Gastroesophageal sphincter (tissue), 4 donors: ENCODE measurements around the gene BCL2L11. TPM values are rescaled to one million over a fixed set of nuclear protein-coding genes. Genes with fewer than 3 reads are reported as not detected.

ENCODE experiments used
- ATAC-seq: fragments of 150-250 bp; one replicate; pipeline ENCODE4 v1.9.1; 2016; ENCODE audit warnings: mild to moderate bottlenecking, moderate library complexity
- H3K27ac ChIP-seq, 4 donors: fragments of 200-600 bp; sonication (generic) in 3 of 4; 1 replicate in 3 of 4; 2 replicates in 1 of 4; pipeline ENCODE4 v1.5.1; 2016 to 2019
- H3K27me3 ChIP-seq: fragments of 200-600 bp; sonication (generic); one replicate; pipeline ENCODE4 v1.5.1; 2019
- H3K36me3 ChIP-seq, 2 donors: fragments of 200-600 bp; sonication (generic); one replicate each; pipeline ENCODE4 v1.5.1; 2019; ENCODE audit warnings: control low read depth in 1 of 2
- H3K4me1 ChIP-seq, 3 donors: fragments of 200-600 bp; sonication (generic); 1 replicate in 2 of 3; 2 replicates in 1 of 3; pipeline ENCODE4 v1.5.1; 2016 to 2019; ENCODE audit warnings: control low read depth in 2 of 3
- H3K4me3 ChIP-seq, 2 donors: fragments of 200-600 bp; sonication (generic); one replicate each; pipeline ENCODE4 v1.5.1; 2019; ENCODE audit warnings: mild to moderate bottlenecking in 1 of 2, moderate library complexity in 1 of 2
- H3K9me3 ChIP-seq, 3 donors: fragments of 200-600 bp; sonication (generic); one replicate each; pipeline ENCODE4 v1.5.1; 2017 to 2019; ENCODE audit warnings: control low read depth in 2 of 3
- EP300 ChIP-seq: sonication (generic); formaldehyde crosslinking; IDR thresholded peaks from one replicate; pipeline ENCODE4 v1.6.1; 2017; ENCODE audit warnings: antibody characterized with exemption, mild to moderate bottlenecking
- POLR2A ChIP-seq, 2 donors: fragments of 450-650 bp; IDR thresholded peaks; one replicate each; pipeline ENCODE4 v1.6.1; 2017; ENCODE audit warnings: antibody characterized with exemption in 2 of 2, mild to moderate bottlenecking in 2 of 2, moderate library complexity in 1 of 2
- POLR2AphosphoS5 ChIP-seq: sonication (generic); formaldehyde crosslinking; IDR thresholded peaks from one replicate; pipeline ENCODE4 v1.6.1; 2017; ENCODE audit warnings: antibody characterized with exemption
- WGBS, 2 donors: methylation state at CpG; one replicate each; pipeline ENCODE4 v1.1.5; 2018; ENCODE audit warnings: low coverage in 1 of 2; 5-methylcytosine and 5-hydroxymethylcytosine counted together
- total RNA-seq, 4 donors: library from RNA; depleted of rRNA; stranded (reverse); fragments of >200 nt; gene quantifications; one replicate each; pipeline ENCODE4 v1.1.0, GENCODE V29; 2016
- TF ChIP-seq, protein P1 (sequence below), 4 experiments: fragments of 200-600 bp in 2 of 4; fragments of 450-650 bp in 2 of 4; sonication (generic) in 1 of 4; IDR thresholded peaks; one replicate each; pipeline ENCODE4 v1.5.1; 2017 to 2019; ENCODE audit warnings: antibody characterized with exemption in 4 of 4, mild to moderate bottlenecking in 2 of 4, moderate library complexity in 2 of 4

Gene BCL2L11
- total RNA-seq, 4 donors from 2014 or later = 8.5 to 120 (median 41.7) TPM

GRCh38 chr2:111171337-111171930 is 50.7 kb downstream of the BCL2L11 start:
- Histone ChIP-seq H3K4me3 (no peak overlapping the region), H3K36me3 (no peaks in the 10 kb centered on the region), H3K4me1 (peaks cover 0 to 10% (median 0%) of the 10 kb centered on the region in 3 donors), H3K27me3 (no peaks in the 10 kb centered on the region), H3K27ac (no peak overlapping the region), H3K9me3 (no peaks in the 10 kb centered on the region)
- 52 to 80% methylated on average over 3 to 4 of the region's 10 CpGs for WGBS, 2 donors
- TF ChIP-seq EP300 (no peak), POLR2A (IDR thresholded peaks at IDR 0.05) (no peak), POLR2AphosphoS5 (no peak)
- TF ChIP-seq, protein P1, sequence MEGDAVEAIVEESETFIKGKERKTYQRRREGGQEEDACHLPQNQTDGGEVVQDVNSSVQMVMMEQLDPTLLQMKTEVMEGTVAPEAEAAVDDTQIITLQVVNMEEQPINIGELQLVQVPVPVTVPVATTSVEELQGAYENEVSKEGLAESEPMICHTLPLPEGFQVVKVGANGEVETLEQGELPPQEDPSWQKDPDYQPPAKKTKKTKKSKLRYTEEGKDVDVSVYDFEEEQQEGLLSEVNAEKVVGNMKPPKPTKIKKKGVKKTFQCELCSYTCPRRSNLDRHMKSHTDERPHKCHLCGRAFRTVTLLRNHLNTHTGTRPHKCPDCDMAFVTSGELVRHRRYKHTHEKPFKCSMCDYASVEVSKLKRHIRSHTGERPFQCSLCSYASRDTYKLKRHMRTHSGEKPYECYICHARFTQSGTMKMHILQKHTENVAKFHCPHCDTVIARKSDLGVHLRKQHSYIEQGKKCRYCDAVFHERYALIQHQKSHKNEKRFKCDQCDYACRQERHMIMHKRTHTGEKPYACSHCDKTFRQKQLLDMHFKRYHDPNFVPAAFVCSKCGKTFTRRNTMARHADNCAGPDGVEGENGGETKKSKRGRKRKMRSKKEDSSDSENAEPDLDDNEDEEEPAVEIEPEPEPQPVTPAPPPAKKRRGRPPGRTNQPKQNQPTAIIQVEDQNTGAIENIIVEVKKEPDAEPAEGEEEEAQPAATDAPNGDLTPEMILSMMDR (IDR thresholded peaks at IDR 0.05) = no peak
- ATAC-seq = no peak

GRCh38 chr2:111172666-111173065 is 52.0 kb downstream of the BCL2L11 start:
- H3K27me3 ChIP-seq = no peaks in the 10 kb centered on the region
- no peaks in the 10 kb centered on the region for H3K36me3 ChIP-seq
- peaks cover 0 to 10% (median 0%) of the 10 kb centered on the region in 3 donors for H3K4me1 ChIP-seq
- H3K4me3 ChIP-seq = no peak overlapping the region
- H3K9me3 ChIP-seq = no peaks in the 10 kb centered on the region
- 92% methylated on average over 4 of the region's 5 CpGs; no CpG with 5 or more reads in 1 of the 2 donors for WGBS, 2 donors
- no peak for ATAC-seq
- TF ChIP-seq POLR2AphosphoS5 = no peak
- H3K27ac ChIP-seq = no peak overlapping the region

DNA sequence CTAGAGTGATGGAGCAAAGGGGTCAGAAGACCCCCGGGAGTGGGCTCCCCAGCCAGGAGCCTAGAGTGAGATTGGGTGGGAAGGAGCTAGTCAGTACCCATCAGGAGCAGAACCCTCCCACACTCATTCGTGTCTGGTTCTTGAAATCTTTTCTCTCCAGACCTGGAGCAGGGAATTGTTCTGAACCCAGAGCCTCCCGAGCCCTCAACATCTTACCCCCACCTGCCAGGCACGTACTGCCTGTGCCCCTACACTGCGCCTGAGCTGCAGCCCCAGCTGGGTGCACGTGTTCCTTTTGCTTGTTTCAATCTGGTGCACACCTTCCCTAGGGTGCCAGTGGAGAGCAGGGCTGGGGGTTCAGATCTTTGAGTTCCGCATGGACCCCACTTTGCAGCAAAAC is 52.6 kb downstream of the BCL2L11 start:
- ATAC-seq = no peak
- Histone ChIP-seq H3K36me3 (no peaks in the 10 kb centered on the region), H3K4me3 (no peak overlapping the region), H3K4me1 (peaks cover 0 to 7% (median 0%) of the 10 kb centered on the region in 3 donors), H3K9me3 (no peaks in the 10 kb centered on the region), H3K27ac (no peak overlapping the region), H3K27me3 (no peaks in the 10 kb centered on the region)
- 95% methylated on average over 4 of the region's 7 CpGs; no CpG with 5 or more reads in 1 of the 2 donors for WGBS, 2 donors
- no peak for TF ChIP-seq POLR2AphosphoS5
- TF ChIP-seq, protein P1 (IDR thresholded peaks at IDR 0.05) = no peak
- TF ChIP-seq POLR2A (IDR thresholded peaks at IDR 0.05) = no peak
- no peak for TF ChIP-seq EP300

DNA sequence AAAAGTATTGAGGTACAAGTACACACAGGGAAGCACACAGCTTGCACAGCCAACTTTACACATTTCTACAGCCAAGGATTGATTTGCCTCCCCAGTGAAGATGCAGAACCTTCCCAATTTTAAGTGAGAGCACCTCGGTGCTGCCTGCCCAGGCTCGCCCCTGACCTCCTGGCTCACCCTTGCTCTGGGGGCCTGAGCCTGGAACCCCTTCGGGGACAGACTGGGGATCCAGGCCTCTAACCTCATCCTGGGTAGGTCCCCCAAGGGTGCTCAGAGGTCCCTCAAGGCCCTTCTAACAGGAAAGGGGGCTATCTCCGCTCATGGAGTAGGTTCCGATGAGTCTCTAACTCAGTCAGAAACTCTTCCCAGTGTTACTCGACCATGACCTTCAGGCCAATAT is 53.1 kb downstream of the BCL2L11 start:
- Histone ChIP-seq H3K27ac (no peak overlapping the region), H3K9me3 (no peaks in the 10 kb centered on the region), H3K4me1 (peaks cover 0 to 2% (median 0%) of the 10 kb centered on the region in 3 donors), H3K27me3 (no peaks in the 10 kb centered on the region), H3K36me3 (no peaks in the 10 kb centered on the region), H3K4me3 (no peak overlapping the region)
- WGBS, 2 donors = 84 to 100% methylated on average over 3 of the region's 6 CpGs
- ATAC-seq = no peak
- TF ChIP-seq, protein P1 (IDR thresholded peaks at IDR 0.05) = no peak
- no peak for TF ChIP-seq POLR2AphosphoS5
- TF ChIP-seq EP300 = no peak
- no peak for TF ChIP-seq POLR2A (IDR thresholded peaks at IDR 0.05)

- WGBS, 2 donors = 74 to 75% methylated on average over 2 to 4 of the region's 4 CpGs
Measured at GRCh38 chr2:111175615-111176014, 54.9 kb downstream of the BCL2L11 start.

More at GRCh38 chr2:111175615-111176014, 54.9 kb downstream of the BCL2L11 start:
- Histone ChIP-seq H3K27me3 (no peaks in the 10 kb centered on the region), H3K9me3 (no peaks in the 10 kb centered on the region), H3K4me3 (no peak overlapping the region), H3K36me3 (no peaks in the 10 kb centered on the region), H3K27ac (no peak overlapping the region), H3K4me1 (no peaks in the 10 kb centered on the region)
- TF ChIP-seq POLR2A (IDR thresholded peaks at IDR 0.05) (no peak), EP300 (no peak), POLR2AphosphoS5 (no peak)
- TF ChIP-seq, protein P1 (IDR thresholded peaks at IDR 0.05) = no peak
- ATAC-seq = no peak
